Kidney (tissue), 14 donors: ENCODE data around the gene AKAP6. TPM values are rescaled to one million over a fixed set of nuclear protein-coding genes. Genes with fewer than 3 reads are reported as not detected.

Experiments used
- DNase-seq, 5 donors: peaks; one replicate each; pipeline ENCODE4 v3.0.0-alpha.2; 2013 to 2020
- FAIRE-seq: peaks from 2 replicates; lab custom pipeline; 2012; peaks lifted over from hg19 to GRCh38; lab: Jason Lieb, UNC
- H3K27ac ChIP-seq, 2 donors: one replicate each; pipeline ENCODE4 v1.7.0; 2013; ENCODE audit warnings: low read depth in 2 of 2, low read length in 2 of 2, inconsistent platforms in 1 of 2
- H3K27me3 ChIP-seq: one replicate; pipeline ENCODE4 v1.7.1; 2013; ENCODE audit warnings: low read length, inconsistent platforms; ENCODE audit not compliant: control insufficient read depth, insufficient read depth
- H3K36me3 ChIP-seq, 3 donors: one replicate each; pipeline versions ENCODE4 v1.7.0 to v1.7.1; 2013; ENCODE audit warnings: low read length in 3 of 3, control low read depth in 1 of 3, inconsistent platforms in 1 of 3; ENCODE audit not compliant: insufficient read depth in 3 of 3, control insufficient read depth in 2 of 3
- H3K4me1 ChIP-seq, 3 donors: one replicate each; pipeline versions ENCODE4 v1.7.0 to v1.7.1; 2013; ENCODE audit warnings: low read length in 3 of 3, inconsistent platforms in 1 of 3, low read depth in 1 of 3; ENCODE audit not compliant: control insufficient read depth in 2 of 3, insufficient read depth in 2 of 3
- H3K4me3 ChIP-seq, 3 donors: one replicate each; pipeline versions ENCODE4 v1.7.0 to v1.8.1; 2013; ENCODE audit warnings: low read length in 3 of 3, control low read depth in 1 of 3, inconsistent platforms in 1 of 3
- H3K9ac ChIP-seq, 3 donors: one replicate each; pipeline versions ENCODE4 v1.7.0 to v1.7.1; 2013; ENCODE audit warnings: low read length in 3 of 3, control low read depth in 1 of 3, inconsistent platforms in 1 of 3
- H3K9me3 ChIP-seq, 3 donors: one replicate each; pipeline versions ENCODE4 v1.7.0 to v1.7.1; 2013; ENCODE audit warnings: low read length in 3 of 3, control low read depth in 1 of 3, inconsistent platforms in 1 of 3; ENCODE audit not compliant: control insufficient read depth in 2 of 3, insufficient read depth in 1 of 3
- intact Hi-C: fragments of 100-400 bp; cut with DNase I; formaldehyde crosslinking; loops from one replicate; pipeline ENCODE4 v1.11.1; 2022
- polyA plus RNA-seq: library from polyadenylated mRNA; stranded (reverse); fragments of 350-450 nt; fragmentation: Illumina TruSeq; extraction: RNeasy Lipid Tissue Mini Kit (QIAGEN cat#74804); gene quantifications from one replicate; pipeline ENCODE4 v1.2.3, GENCODE V29; 2014; ENCODE audit warnings: low read depth, low replicate concordance; ENCODE audit not compliant: insufficient read depth
- total RNA-seq: library from RNA; stranded (reverse); fragmentation: NEBNext Ultra II Directional; extraction: Animal tissue kit (Norgen Biotek cat#: 25700); gene quantifications from one replicate; pipeline ENCODE4 v1.2.1, GENCODE V29; 2021
- TF ChIP-seq, protein P1 (sequence below): IDR thresholded peaks from 3 replicates; pipeline ENCODE4 v1.5.1; 2012; ENCODE audit warnings: mild to moderate bottlenecking, moderate library complexity, borderline replicate concordance; ENCODE audit not compliant: insufficient read depth; ENCODE audit errors: extremely low read depth
- donor health status: control.
- donor health status: control.
- donor health status: control.
- donor health status: control.
- donor health status: control.
- donor health status: DM: yes; HTN: yes; CAD: no.
- donor health status: Normal renal cell carcinoma (clear cell type).

AKAP6 gene
- total and polyA plus RNA-seq, 2 donors from 2014 or later = 0.92 to 10.5 TPM

GRCh38 chr14:32352631-32353030, 23.5 kb downstream of the AKAP6 start:
- H3K27ac ChIP-seq = no peak overlapping the region
- H3K9ac ChIP-seq = no peak overlapping the region
- TF ChIP-seq, protein P1, sequence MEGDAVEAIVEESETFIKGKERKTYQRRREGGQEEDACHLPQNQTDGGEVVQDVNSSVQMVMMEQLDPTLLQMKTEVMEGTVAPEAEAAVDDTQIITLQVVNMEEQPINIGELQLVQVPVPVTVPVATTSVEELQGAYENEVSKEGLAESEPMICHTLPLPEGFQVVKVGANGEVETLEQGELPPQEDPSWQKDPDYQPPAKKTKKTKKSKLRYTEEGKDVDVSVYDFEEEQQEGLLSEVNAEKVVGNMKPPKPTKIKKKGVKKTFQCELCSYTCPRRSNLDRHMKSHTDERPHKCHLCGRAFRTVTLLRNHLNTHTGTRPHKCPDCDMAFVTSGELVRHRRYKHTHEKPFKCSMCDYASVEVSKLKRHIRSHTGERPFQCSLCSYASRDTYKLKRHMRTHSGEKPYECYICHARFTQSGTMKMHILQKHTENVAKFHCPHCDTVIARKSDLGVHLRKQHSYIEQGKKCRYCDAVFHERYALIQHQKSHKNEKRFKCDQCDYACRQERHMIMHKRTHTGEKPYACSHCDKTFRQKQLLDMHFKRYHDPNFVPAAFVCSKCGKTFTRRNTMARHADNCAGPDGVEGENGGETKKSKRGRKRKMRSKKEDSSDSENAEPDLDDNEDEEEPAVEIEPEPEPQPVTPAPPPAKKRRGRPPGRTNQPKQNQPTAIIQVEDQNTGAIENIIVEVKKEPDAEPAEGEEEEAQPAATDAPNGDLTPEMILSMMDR = no peak
- no peaks in the 10 kb centered on the region for H3K9me3 ChIP-seq
- no peaks in the 10 kb centered on the region for H3K4me1 ChIP-seq
- intact Hi-C loops = no loop called here
- H3K27me3 ChIP-seq = no peaks in the 10 kb centered on the region
- FAIRE-seq = no peak
- no peak for DNase-seq
- H3K36me3 ChIP-seq = no peaks in the 10 kb centered on the region
- H3K4me3 ChIP-seq = no peak overlapping the region

- Histone ChIP-seq H3K27ac (no peak overlapping the region), H3K27me3 (no peaks in the 10 kb centered on the region), H3K9ac (no peak overlapping the region), H3K4me1 (no peaks in the 10 kb centered on the region), H3K4me3 (no peak overlapping the region), H3K9me3 (no peaks in the 10 kb centered on the region), H3K36me3 (no peaks in the 10 kb centered on the region)
- intact Hi-C loops = no loop called here
- DNase-seq (peak in 1 of 5 donors; percentile 21), FAIRE-seq (no peak)
- TF ChIP-seq, protein P1 = no peak
These were observed 25.6 kb downstream of the AKAP6 start for GRCh38 chr14:32354716-32355115.

DNA sequence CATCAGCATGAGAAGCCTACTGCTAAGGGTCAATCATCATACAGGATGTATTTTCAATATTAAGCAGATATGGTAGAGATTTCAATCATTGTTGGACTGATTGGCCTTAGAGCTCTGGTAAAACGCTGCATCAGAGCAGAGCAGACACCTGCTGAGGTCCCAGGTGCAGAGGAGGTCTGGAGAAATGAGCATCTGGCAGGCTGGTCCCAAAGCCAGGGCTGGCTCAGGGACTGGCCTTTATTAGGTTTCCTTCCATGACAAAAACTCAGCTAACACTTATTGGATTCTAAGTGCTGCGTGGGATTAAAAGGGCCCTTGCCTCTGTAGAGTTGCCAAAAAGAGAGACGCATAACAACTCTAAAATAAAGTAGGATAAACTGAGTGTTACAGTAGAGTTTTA, 29.7 kb downstream of the AKAP6 start:
- no peak for FAIRE-seq
- Histone ChIP-seq H3K4me3 (no peak overlapping the region), H3K27me3 (no peaks in the 10 kb centered on the region), H3K27ac (no peak overlapping the region), H3K4me1 (no peaks in the 10 kb centered on the region), H3K9ac (no peak overlapping the region), H3K9me3 (no peaks in the 10 kb centered on the region), H3K36me3 (no peaks in the 10 kb centered on the region)
- TF ChIP-seq, protein P1 = no peak
- intact Hi-C loops = no loop called here
- DNase-seq = no peak

DNA sequence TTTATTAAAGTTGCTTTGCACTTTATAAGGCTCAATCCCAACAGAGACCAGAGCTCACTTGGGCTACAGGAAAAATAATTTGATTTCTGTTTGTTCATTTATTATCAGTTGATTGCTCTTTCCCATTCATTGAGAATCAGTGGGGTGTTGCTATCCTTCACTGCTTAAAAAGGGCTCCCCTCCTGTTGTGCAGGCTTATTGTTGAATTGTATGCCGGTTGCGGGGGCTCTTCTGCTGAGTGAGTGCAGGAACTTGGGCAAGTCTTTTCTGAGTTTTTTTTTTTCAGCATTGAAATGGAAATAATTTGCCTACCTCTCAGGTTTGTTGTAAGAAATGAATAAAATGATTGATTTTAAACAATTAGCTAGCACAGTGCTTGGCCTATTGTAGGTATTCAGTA, 32.6 kb downstream of the AKAP6 start:
- no peak for DNase-seq
- intact Hi-C loops = no loop called here
- TF ChIP-seq, protein P1 = no peak
- no peak overlapping the region for H3K4me3 ChIP-seq
- H3K36me3 ChIP-seq = no peaks in the 10 kb centered on the region
- no peak overlapping the region for H3K9ac ChIP-seq
- no peaks in the 10 kb centered on the region for H3K27me3 ChIP-seq
- no peak overlapping the region for H3K27ac ChIP-seq
- FAIRE-seq = no peak
- no peaks in the 10 kb centered on the region for H3K9me3 ChIP-seq
- no peaks in the 10 kb centered on the region for H3K4me1 ChIP-seq
